Thoracic aorta (tissue), 2 donors: ENCODE data around the gene PRSS22. TPM values are rescaled to one million over a fixed set of nuclear protein-coding genes. Genes with fewer than 3 reads are reported as not detected.

ENCODE experiments used
- ATAC-seq: fragments of 150-250 bp; one replicate; pipeline ENCODE4 v1.8.0; 2017; ENCODE audit warnings: low read depth; ENCODE audit not compliant: insufficient number of reproducible peaks, low FRiP score
- DNase-seq: peaks from one replicate; pipeline ENCODE4 v3.0.0-alpha.2; 2020; ENCODE audit warnings: low spot score
- H3K27ac ChIP-seq, 2 donors: fragments of 200-600 bp; sonication (generic); 1 replicate in 1 of 2; 2 replicates in 1 of 2; pipeline ENCODE4 v1.5.1; 2016; ENCODE audit warnings: mild to moderate bottlenecking in 2 of 2, moderate library complexity in 2 of 2
- H3K27me3 ChIP-seq: fragments of 200-600 bp; sonication (generic); replicated peaks from 2 replicates; pipeline ENCODE4 v1.6.0; 2016; ENCODE audit warnings: mild to moderate bottlenecking; ENCODE audit not compliant: insufficient read depth
- H3K36me3 ChIP-seq: fragments of 200-600 bp; sonication (generic); one replicate; pipeline ENCODE4 v1.5.1; 2016
- H3K4me1 ChIP-seq, 2 donors: fragments of 200-600 bp; sonication (generic); 1 replicate in 1 of 2; 2 replicates in 1 of 2; pipeline versions ENCODE4 v1.5.1 to v1.6.0; 2016; ENCODE audit warnings: low read depth in 2 of 2, mild to moderate bottlenecking in 1 of 2; ENCODE audit not compliant: control insufficient read depth in 1 of 2
- H3K4me3 ChIP-seq: fragments of 200-600 bp; sonication (generic); 2 replicates; pipeline ENCODE4 v1.5.1; 2016; ENCODE audit warnings: mild to moderate bottlenecking
- H3K9me3 ChIP-seq: fragments of 200-600 bp; sonication (generic); 2 replicates; pipeline ENCODE4 v1.5.1; 2016
- CTCF ChIP-seq: fragments of 200-600 bp; sonication (generic); IDR thresholded peaks from one replicate; pipeline ENCODE4 v1.5.1; 2019; ENCODE audit warnings: antibody characterized with exemption
- total RNA-seq, 2 donors: library from RNA; depleted of rRNA; stranded (reverse); fragments of >200 nt; gene quantifications; one replicate each; pipeline versions ENCODE4 v1.1.0 to v1.2.3, GENCODE V29; 2016

The PRSS22 gene
- total RNA-seq, 2 donors from 2014 or later: not detected

- DNase-seq: no peak
- Histone ChIP-seq H3K27ac (peak overlapping the region; percentile 79 to 84), H3K4me3 (peak overlapping the region; percentile 78), H3K9me3 (no peaks in the 10 kb centered on the region), H3K27me3 (no peaks in the 10 kb centered on the region), H3K36me3 (no peaks in the 10 kb centered on the region), H3K4me1 (peaks cover 9 to 20% of the 10 kb centered on the region in 2 donors)
- TF ChIP-seq CTCF: no peak
- ATAC-seq: no peak
Measured at GRCh38 chr16:2904922-2905240, 46.9 kb upstream of the PRSS22 start.

- peak; percentile 96 for TF ChIP-seq CTCF
Measured at GRCh38 chr16:2904100-2904921, 46.3 kb upstream of the PRSS22 start.

GRCh38 chr16:2902337-2903130 lies 44.6 kb upstream of the PRSS22 start:
- Histone ChIP-seq H3K4me1 (peaks cover 9 to 20% of the 10 kb centered on the region in 2 donors), H3K27me3 (no peaks in the 10 kb centered on the region), H3K36me3 (no peaks in the 10 kb centered on the region), H3K9me3 (no peaks in the 10 kb centered on the region), H3K4me3 (no peak overlapping the region), H3K27ac (no peak overlapping the region)
- no peak for TF ChIP-seq CTCF
- no peak for ATAC-seq
- DNase-seq: no peak

More at GRCh38 chr16:2904100-2904921, 46.3 kb upstream of the PRSS22 start:
- no peaks in the 10 kb centered on the region for H3K27me3 ChIP-seq
- H3K36me3 ChIP-seq: no peaks in the 10 kb centered on the region
- H3K4me3 ChIP-seq: peak overlapping the region; percentile 78
- ATAC-seq (peak; percentile 13), DNase-seq (peak; percentile 47)
- peak overlapping the region; percentile 79 to 84 for H3K27ac ChIP-seq
- H3K4me1 ChIP-seq: peaks cover 9 to 20% of the 10 kb centered on the region in 2 donors
- no peaks in the 10 kb centered on the region for H3K9me3 ChIP-seq

GRCh38 chr16:2900526-2901075 lies 42.6 kb upstream of the PRSS22 start:
- H3K27me3 ChIP-seq: no peaks in the 10 kb centered on the region
- no peaks in the 10 kb centered on the region for H3K9me3 ChIP-seq
- DNase-seq (no peak), ATAC-seq (no peak)
- H3K36me3 ChIP-seq: peaks cover 4% of the 10 kb centered on the region
- no peak for TF ChIP-seq CTCF
- no peak overlapping the region for H3K27ac ChIP-seq
- H3K4me1 ChIP-seq: peaks cover 4 to 6% of the 10 kb centered on the region in 2 donors
- no peak overlapping the region for H3K4me3 ChIP-seq

- no peak overlapping the region for H3K27ac ChIP-seq
- no peak for DNase-seq
- H3K9me3 ChIP-seq: no peaks in the 10 kb centered on the region
- peaks cover 4 to 6% of the 10 kb centered on the region in 2 donors for H3K4me1 ChIP-seq
- H3K4me3 ChIP-seq: no peak overlapping the region
- no peak for ATAC-seq
- H3K36me3 ChIP-seq: peaks cover 4% of the 10 kb centered on the region
- H3K27me3 ChIP-seq: no peaks in the 10 kb centered on the region
- TF ChIP-seq CTCF: no peak
Measured at GRCh38 chr16:2899564-2900072, 41.6 kb upstream of the PRSS22 start.
